ENCODE data around the gene DNAJC5G.
"Not testable (repeated sequence)": the region's sequence is repeated elsewhere in the genome, so short reads cannot be mapped to it uniquely, and the experiment has no call there.

Gene DNAJC5G

GRCh38 chr2:27263287-27264252 lies 11.7 kb upstream of the DNAJC5G start:
- ChIA-PET POLR2A (interaction anchor here (1.0 to 2.3 kb wide), 9 partner anchors 9 to 192 kb away, joined by 3 to 9 read pairs (median 4); partner anchors contain the start of genes MPV17 and OST4), CTCF (interaction anchor here (0.5 to 2.3 kb wide), 12 partner anchors 8 to 1466 kb away, joined by 3 to 14 read pairs (median 5); partner anchors contain the start of gene DNAJC5G)
- DNase-seq (ENCODE audit: extremely low spot score): no peak
- TF ChIP-seq CTBP1 (IDR thresholded peaks at IDR 0.05; ENCODE audit: borderline replicate concordance) (no peak), SP1 (IDR thresholded peaks at IDR 0.05) (no peak), L3MBTL2 (conservative IDR thresholded peaks at IDR 0.05) (no peak; the same call in 1 of the 2 replicates), FOXK2 (IDR thresholded peaks at IDR 0.05) (no peak), FOXM1 (IDR thresholded peaks at IDR 0.05; ENCODE audit: borderline replicate concordance) (no peak), SUZ12 (IDR thresholded peaks at IDR 0.05) (no peak)

GRCh38 chr2:27264253-27264752 lies 10.9 kb upstream of the DNAJC5G start:
- no peak for DNase-seq (ENCODE audit: extremely low spot score)
- TF ChIP-seq NFRKB (IDR thresholded peaks at IDR 0.05): no peak
- peak; percentile 85 for TF ChIP-seq L3MBTL2 (conservative IDR thresholded peaks at IDR 0.05)
- ChIA-PET POLR2A (interaction anchor here (1.0 to 2.3 kb wide), 8 partner anchors 9 to 193 kb away, joined by 3 to 9 read pairs (median 4); partner anchors contain the start of genes MPV17 and OST4), CTCF (interaction anchor here (0.6 to 2.3 kb wide), 12 partner anchors 8 to 48 kb away, joined by 3 to 14 read pairs (median 5); partner anchors contain the start of genes DNAJC5G and TRIM54)

- TF ChIP-seq HDGF (IDR thresholded peaks at IDR 0.05; ENCODE audit: borderline replicate concordance) (no peak), L3MBTL2 (conservative IDR thresholded peaks at IDR 0.05) (peak; percentile 95), BHLHE40 (IDR thresholded peaks at IDR 0.05; ENCODE audit: borderline replicate concordance) (no peak)
- peak; percentile 87 for DNase-seq (ENCODE audit: extremely low spot score)
- CTCF ChIA-PET: interaction anchor here (0.6 to 2.3 kb wide), 12 partner anchors 7 to 1202 kb away, joined by 3 to 14 read pairs (median 5); partner anchors contain the start of genes DNAJC5G and TRIM54
- POLR2A ChIA-PET: interaction anchor here (0.8 to 2.0 kb wide), 7 partner anchors 9 to 230 kb away, joined by 3 to 8 read pairs (median 4); partner anchors contain the start of gene MPV17
Observed at GRCh38 chr2:27264753-27265535, 10.3 kb upstream of the DNAJC5G start.

- DNase-seq (ENCODE audit: extremely low spot score): no peak
- POLR2A ChIA-PET: interaction anchor here (0.8 to 2.0 kb wide), 5 partner anchors 8 to 231 kb away, joined by 3 to 8 read pairs (median 5); partner anchors contain the start of gene MPV17
- CTCF ChIA-PET: interaction anchor here (0.6 to 2.3 kb wide), 5 partner anchors 15 to 1202 kb away, joined by 3 to 14 read pairs (median 7); partner anchors contain the start of gene TRIM54
- TF ChIP-seq BHLHE40 (IDR thresholded peaks at IDR 0.05; ENCODE audit: borderline replicate concordance) (no peak), L3MBTL2 (conservative IDR thresholded peaks at IDR 0.05) (no peak), ZNF384 (IDR thresholded peaks at IDR 0.05) (no peak), SUZ12 (IDR thresholded peaks at IDR 0.05) (no peak), LEF1 (IDR thresholded peaks at IDR 0.05; ENCODE audit: borderline replicate concordance) (no peak), HDGF (IDR thresholded peaks at IDR 0.05; ENCODE audit: borderline replicate concordance) (no peak), NFRKB (IDR thresholded peaks at IDR 0.05) (no peak), ARNT (IDR thresholded peaks at IDR 0.05) (no peak), PKNOX1 (IDR thresholded peaks at IDR 0.05) (no peak), FOXM1 (IDR thresholded peaks at IDR 0.05; ENCODE audit: borderline replicate concordance) (no peak), CTBP1 (IDR thresholded peaks at IDR 0.05; ENCODE audit: borderline replicate concordance) (no peak), ELF4 (IDR thresholded peaks at IDR 0.05) (no peak), FOXA1 (IDR thresholded peaks at IDR 0.05) (no peak), TARDBP (IDR thresholded peaks at IDR 0.05) (no peak), SP1 (IDR thresholded peaks at IDR 0.05) (no peak), FOXK2 (IDR thresholded peaks at IDR 0.05) (no peak)
Observed at GRCh38 chr2:27265536-27265870, 9.7 kb upstream of the DNAJC5G start.

GRCh38 chr2:27268296-27268695 lies 6.9 kb upstream of the DNAJC5G start:
- CTCF ChIA-PET: interaction anchor here (0.7 kb wide), 1 partner anchor 42 kb away, joined by 3 read pairs; no protein-coding TSS in a partner anchor
- DNase-seq (ENCODE audit: extremely low spot score); POLR2A ChIA-PET: not testable (repeated sequence)

- ChIA-PET CTCF (interaction anchor here (0.8 to 1.0 kb wide), 2 partner anchors 9 to 10 kb away, joined by 3 to 4 read pairs; no protein-coding TSS in a partner anchor), POLR2A (interaction anchor here (0.5 to 1.2 kb wide), 3 partner anchors 33 to 397 kb away, joined by 3 to 4 read pairs (median 3); partner anchors contain the start of gene MPV17)
- DNase-seq (ENCODE audit: extremely low spot score): no peak
- TF ChIP-seq L3MBTL2 (conservative IDR thresholded peaks at IDR 0.05) (no peak), ELF4 (IDR thresholded peaks at IDR 0.05) (no peak), HDGF (IDR thresholded peaks at IDR 0.05; ENCODE audit: borderline replicate concordance) (no peak), PKNOX1 (IDR thresholded peaks at IDR 0.05) (no peak), ARNT (IDR thresholded peaks at IDR 0.05) (no peak), TARDBP (IDR thresholded peaks at IDR 0.05) (no peak), CTBP1 (IDR thresholded peaks at IDR 0.05; ENCODE audit: borderline replicate concordance) (no peak), BHLHE40 (IDR thresholded peaks at IDR 0.05; ENCODE audit: borderline replicate concordance) (no peak), ZNF384 (IDR thresholded peaks at IDR 0.05) (no peak), LEF1 (IDR thresholded peaks at IDR 0.05; ENCODE audit: borderline replicate concordance) (no peak), SUZ12 (IDR thresholded peaks at IDR 0.05) (no peak), FOXA1 (IDR thresholded peaks at IDR 0.05) (no peak), FOXK2 (IDR thresholded peaks at IDR 0.05) (no peak), NFRKB (IDR thresholded peaks at IDR 0.05) (no peak)
Observed at GRCh38 chr2:27270131-27270530, 5.1 kb upstream of the DNAJC5G start.
